Measurements from ENCODE around the gene EPHA4. TPM values are rescaled to one million over a fixed set of nuclear protein-coding genes. Genes with fewer than 3 reads are reported as not detected.

EPHA4 gene
- total RNA-seq, 1 experiment from 2014 or later = 3.4 TPM

DNA sequence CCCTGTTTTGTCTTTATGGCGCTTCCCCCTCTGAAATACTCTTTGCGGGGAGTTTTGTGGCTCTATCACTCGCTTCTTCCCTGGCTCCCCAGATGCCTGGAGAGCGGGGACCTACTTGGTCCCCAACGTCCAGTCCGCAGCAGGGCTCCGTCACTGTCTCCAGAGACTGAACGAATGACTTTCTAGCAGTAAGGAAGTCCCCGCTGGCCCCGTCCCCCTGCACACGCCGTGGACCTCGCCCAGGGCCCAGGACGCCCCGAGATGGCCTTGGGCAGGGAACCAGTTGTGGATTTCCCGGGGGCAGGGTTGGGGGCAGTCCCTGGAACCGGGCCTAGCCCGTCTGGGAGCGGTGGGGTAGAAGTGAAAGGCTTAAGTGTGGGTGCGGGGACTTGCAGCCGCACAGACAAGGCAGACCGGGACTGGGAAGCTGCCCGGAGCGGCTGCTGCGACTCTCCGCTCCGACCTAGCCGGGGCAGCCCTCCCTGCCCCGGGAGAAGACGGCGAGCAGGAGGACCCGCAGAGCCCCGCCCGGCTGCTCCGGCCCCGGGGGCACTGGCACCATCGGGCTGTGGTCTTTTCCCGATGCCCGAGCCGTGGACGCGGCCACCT, 821 bp upstream of the EPHA4 start:
- H3K4me3 ChIP-seq (ENCODE audit: low read depth in 2 of 2, low read length in 2 of 2) = peak overlapping the region; percentile 47 to 73
- no peaks in the 10 kb centered on the region; the same call in 1 of the 2 replicates for H3K36me3 ChIP-seq (ENCODE audit: control insufficient read depth, insufficient read depth, low read length)
- H3K9me3 ChIP-seq (ENCODE audit: control insufficient read depth, insufficient read depth, low read depth, low read length) = no peaks in the 10 kb centered on the region
- TF ChIP-seq, protein P1, sequence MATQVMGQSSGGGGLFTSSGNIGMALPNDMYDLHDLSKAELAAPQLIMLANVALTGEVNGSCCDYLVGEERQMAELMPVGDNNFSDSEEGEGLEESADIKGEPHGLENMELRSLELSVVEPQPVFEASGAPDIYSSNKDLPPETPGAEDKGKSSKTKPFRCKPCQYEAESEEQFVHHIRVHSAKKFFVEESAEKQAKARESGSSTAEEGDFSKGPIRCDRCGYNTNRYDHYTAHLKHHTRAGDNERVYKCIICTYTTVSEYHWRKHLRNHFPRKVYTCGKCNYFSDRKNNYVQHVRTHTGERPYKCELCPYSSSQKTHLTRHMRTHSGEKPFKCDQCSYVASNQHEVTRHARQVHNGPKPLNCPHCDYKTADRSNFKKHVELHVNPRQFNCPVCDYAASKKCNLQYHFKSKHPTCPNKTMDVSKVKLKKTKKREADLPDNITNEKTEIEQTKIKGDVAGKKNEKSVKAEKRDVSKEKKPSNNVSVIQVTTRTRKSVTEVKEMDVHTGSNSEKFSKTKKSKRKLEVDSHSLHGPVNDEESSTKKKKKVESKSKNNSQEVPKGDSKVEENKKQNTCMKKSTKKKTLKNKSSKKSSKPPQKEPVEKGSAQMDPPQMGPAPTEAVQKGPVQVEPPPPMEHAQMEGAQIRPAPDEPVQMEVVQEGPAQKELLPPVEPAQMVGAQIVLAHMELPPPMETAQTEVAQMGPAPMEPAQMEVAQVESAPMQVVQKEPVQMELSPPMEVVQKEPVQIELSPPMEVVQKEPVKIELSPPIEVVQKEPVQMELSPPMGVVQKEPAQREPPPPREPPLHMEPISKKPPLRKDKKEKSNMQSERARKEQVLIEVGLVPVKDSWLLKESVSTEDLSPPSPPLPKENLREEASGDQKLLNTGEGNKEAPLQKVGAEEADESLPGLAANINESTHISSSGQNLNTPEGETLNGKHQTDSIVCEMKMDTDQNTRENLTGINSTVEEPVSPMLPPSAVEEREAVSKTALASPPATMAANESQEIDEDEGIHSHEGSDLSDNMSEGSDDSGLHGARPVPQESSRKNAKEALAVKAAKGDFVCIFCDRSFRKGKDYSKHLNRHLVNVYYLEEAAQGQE (IDR thresholded peaks at IDR 0.05; ENCODE audit: insufficient read depth in 1 of 2, low read depth in 2 of 2, low read length in 1 of 2) = no peak
- TF ChIP-seq, protein P2, sequence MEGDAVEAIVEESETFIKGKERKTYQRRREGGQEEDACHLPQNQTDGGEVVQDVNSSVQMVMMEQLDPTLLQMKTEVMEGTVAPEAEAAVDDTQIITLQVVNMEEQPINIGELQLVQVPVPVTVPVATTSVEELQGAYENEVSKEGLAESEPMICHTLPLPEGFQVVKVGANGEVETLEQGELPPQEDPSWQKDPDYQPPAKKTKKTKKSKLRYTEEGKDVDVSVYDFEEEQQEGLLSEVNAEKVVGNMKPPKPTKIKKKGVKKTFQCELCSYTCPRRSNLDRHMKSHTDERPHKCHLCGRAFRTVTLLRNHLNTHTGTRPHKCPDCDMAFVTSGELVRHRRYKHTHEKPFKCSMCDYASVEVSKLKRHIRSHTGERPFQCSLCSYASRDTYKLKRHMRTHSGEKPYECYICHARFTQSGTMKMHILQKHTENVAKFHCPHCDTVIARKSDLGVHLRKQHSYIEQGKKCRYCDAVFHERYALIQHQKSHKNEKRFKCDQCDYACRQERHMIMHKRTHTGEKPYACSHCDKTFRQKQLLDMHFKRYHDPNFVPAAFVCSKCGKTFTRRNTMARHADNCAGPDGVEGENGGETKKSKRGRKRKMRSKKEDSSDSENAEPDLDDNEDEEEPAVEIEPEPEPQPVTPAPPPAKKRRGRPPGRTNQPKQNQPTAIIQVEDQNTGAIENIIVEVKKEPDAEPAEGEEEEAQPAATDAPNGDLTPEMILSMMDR (IDR thresholded peaks at IDR 0.05) = no peak
- TF ChIP-seq SIN3A (IDR thresholded peaks at IDR 0.05; ENCODE audit: borderline replicate concordance, insufficient read depth, low read depth, low read length) = no peak
- no peak for TF ChIP-seq POLR2AphosphoS5 (IDR thresholded peaks at IDR 0.05; ENCODE audit: low read depth, low read length)
- TF ChIP-seq TCF7L2 (IDR thresholded peaks at IDR 0.05; ENCODE audit: low read depth, low read length) = no peak
- intact Hi-C loops (cut with micrococcal nuclease; ENCODE audit: unreplicated experiment) (loop anchor here (2.0 to 5.0 kb wide), 2 partner anchors 886 to 1836 kb away; no protein-coding TSS in a partner anchor), in situ Hi-C loops (cut with HindIII; ENCODE audit: low pct_unique_long_range_greater_than_20kb, low sequenced_read_pairs) (no loop called here)
- H3K27ac ChIP-seq (ENCODE audit: low read length) = no peak overlapping the region
- ChIA-PET POLR2A (no interaction called here), CTCF (interaction anchor here (0.6 to 1.1 kb wide), 2 partner anchors 709 to 1837 kb away, joined by 3 to 5 read pairs; no protein-coding TSS in a partner anchor)
- BruUV-seq (replicated peaks) = no TSS peak
- H3K4me1 ChIP-seq (ENCODE audit: control insufficient read depth, insufficient read depth, low read length) = peaks cover 7% of the 10 kb centered on the region
- no peak for DNase-seq (ENCODE audit: low read depth, low spot score)
- H3K27me3 ChIP-seq (ENCODE audit: control insufficient read depth, insufficient read depth, low read length) = peaks cover 28% of the 10 kb centered on the region
- ATAC-seq = peak; percentile 73

DNA sequence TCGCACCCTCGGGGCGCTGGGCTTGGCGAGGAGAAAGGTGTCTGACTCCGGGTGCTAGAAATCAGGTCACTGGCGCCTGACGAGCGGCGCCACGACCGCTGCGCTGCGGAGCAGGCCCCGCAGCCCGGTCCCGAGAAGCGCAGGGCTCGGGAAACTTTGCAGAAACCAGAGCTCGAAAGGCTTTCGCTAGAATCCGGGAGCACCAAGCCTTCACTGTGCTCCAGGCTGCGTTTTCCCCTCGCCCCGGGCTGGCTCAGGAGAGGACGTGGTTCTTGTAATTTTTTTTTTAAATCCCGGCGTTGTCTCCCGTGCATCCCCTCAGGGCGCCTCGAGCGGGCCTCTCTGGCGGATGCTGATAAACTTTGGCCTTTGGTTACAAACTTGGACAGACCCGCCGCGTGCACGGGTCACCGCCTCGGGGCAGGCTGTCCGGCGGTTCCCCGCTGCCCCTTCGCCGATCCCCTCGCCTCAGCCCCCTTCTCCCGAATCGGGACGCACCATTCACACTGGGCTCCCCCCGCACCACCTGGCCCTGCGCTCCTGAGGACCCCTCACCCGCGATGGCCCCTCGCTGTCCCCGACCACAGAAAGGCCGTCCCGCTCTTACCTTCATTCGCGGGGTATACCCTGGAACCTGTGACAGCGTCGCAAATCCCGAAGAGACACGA, 419 bp downstream of the EPHA4 start:
- BruUV-seq (replicated peaks) = no TSS peak
- Histone ChIP-seq H3K27ac (ENCODE audit: low read length) (no peak overlapping the region), H3K36me3 (ENCODE audit: control insufficient read depth, insufficient read depth, low read length) (no peaks in the 10 kb centered on the region; the same call in 1 of the 2 replicates), H3K4me3 (ENCODE audit: low read depth in 2 of 2, low read length in 2 of 2) (peak overlapping the region; percentile 47 to 73), H3K27me3 (ENCODE audit: control insufficient read depth, insufficient read depth, low read length) (peaks cover 28% of the 10 kb centered on the region), H3K4me1 (ENCODE audit: control insufficient read depth, insufficient read depth, low read length) (peaks cover 7% of the 10 kb centered on the region), H3K9me3 (ENCODE audit: control insufficient read depth, insufficient read depth, low read depth, low read length) (no peaks in the 10 kb centered on the region)
- no peak for TF ChIP-seq POLR2AphosphoS5 (IDR thresholded peaks at IDR 0.05; ENCODE audit: low read depth, low read length)
- TF ChIP-seq, protein P1 (IDR thresholded peaks at IDR 0.05; ENCODE audit: insufficient read depth in 1 of 2, low read depth in 2 of 2, low read length in 1 of 2) = no peak
- TF ChIP-seq, protein P2 (IDR thresholded peaks at IDR 0.05) = no peak
- no peak for TF ChIP-seq SIN3A (IDR thresholded peaks at IDR 0.05; ENCODE audit: borderline replicate concordance, insufficient read depth, low read depth, low read length)
- no peak for TF ChIP-seq TCF7L2 (IDR thresholded peaks at IDR 0.05; ENCODE audit: low read depth, low read length)
- intact Hi-C loops (cut with micrococcal nuclease; ENCODE audit: unreplicated experiment) = loop anchor here (2.0 to 5.0 kb wide), 2 partner anchors 885 to 1834 kb away; no protein-coding TSS in a partner anchor
- DNase-seq (ENCODE audit: low read depth, low spot score) (no peak), ATAC-seq (0 out of 2 replicates have a peak, but pooled peaks have one; percentile 1)
- ChIA-PET CTCF (interaction anchor here (0.7 kb wide), 1 partner anchor 44 kb away, joined by 3 read pairs; no protein-coding TSS in a partner anchor), POLR2A (no interaction called here)
- in situ Hi-C loops (cut with HindIII; ENCODE audit: low pct_unique_long_range_greater_than_20kb, low sequenced_read_pairs) = no loop called here

All from Panc1 (cell line).